HG03139 (cell line): ENCODE data around the gene TEX29.

ENCODE experiments used
- ATAC-seq: cut with Tn5 transposase; IDR thresholded peaks from one replicate; pipeline ENCODE4 v1.9.1; 2021; ENCODE audit not compliant: unreplicated experiment

TEX29 gene

DNA sequence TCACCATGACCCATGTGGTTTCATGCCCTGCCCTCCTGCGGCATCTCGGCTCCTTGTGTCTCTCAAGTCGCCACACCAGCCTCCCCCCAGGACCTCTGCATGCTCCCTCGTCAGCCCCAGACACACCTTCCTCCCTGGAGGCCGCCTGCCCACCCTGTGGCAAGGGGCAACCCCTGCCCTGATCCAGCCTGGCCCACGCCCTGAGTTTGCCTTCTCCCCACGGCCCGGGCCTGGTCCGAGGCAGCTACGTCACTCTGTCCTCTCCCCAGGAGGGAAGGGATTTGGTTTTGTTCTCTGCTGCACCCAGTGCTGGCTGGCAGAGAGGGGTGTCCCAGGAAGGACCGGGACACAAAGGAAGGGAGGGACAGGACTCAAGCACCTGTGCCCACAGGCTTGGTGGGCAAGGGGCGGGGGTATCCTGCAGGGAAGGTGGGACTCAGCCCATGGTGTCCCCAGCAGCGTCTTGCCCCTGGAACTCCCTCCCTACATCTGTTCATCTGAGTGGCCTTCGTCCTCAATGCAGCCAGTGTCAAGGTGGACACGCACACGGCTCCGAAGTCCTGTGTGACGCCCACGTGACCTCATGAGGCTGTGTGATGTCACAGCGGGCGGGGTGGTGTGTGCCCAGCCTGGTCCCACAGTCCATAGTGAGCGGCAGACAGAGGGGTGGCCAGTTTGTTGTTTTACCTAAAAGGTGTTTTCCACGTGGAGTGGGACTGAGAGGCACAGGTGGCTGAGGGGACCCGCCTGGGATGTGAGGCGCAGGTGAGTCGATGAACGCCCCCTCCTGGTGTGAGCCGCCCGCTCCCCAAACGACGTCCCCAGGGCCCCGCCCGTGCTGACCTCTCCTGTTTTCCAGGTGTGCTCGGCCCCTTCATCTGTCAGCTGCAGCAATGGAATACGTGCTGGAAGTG lies at the start of gene TEX29:
Gene TEX29, plus strand, starts transcription at position 645 of the 914 bp plus-strand sequence. Its CDS starts 249 bp downstream, at position 894.
- no peak for ATAC-seq

DNA sequence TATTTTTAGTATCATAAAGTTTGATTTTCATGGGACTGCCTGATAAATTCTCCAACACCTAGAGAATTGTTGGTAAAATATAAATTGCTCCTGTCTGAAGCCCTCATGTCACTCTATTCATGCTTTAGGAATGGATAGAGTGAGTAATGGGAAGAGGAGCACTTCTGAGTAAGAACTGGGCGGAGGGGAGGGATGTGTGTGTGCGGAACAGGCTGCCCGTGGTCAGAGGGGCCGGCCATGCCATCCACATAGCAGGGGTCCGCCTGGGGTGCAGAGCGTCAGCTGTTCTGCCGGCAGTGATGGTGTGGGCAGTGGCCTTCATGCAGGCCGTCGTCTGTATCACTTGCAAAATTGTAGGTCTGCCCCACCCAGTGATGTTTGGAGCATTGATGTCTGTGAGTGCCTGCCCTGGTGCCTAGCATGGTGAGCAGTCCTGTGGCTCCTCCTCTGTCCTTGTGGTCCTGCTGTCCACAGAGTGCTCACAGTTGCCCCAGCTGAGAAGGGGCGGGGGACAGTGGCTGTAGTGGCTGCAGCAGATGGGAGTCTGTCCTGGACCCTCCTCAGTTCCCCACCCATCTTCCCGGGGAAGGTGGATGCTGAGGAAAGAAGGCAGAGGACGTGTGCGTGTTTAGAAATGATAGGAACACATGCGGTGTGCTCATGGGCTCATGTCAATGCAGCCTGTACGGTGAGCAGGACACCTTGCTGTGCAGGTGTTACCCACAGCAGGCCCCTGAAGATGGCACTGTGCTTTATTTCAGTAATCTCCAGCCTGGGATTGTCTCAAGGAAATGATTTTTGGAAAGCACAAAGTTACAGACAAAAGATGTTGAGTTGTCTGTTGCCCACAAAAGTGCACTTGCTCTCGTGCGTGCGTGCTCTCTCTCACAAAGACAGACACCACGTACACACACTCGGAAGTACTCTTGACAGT lies 49.4 kb upstream of the TEX29 start:
- ATAC-seq, result no peak

DNA sequence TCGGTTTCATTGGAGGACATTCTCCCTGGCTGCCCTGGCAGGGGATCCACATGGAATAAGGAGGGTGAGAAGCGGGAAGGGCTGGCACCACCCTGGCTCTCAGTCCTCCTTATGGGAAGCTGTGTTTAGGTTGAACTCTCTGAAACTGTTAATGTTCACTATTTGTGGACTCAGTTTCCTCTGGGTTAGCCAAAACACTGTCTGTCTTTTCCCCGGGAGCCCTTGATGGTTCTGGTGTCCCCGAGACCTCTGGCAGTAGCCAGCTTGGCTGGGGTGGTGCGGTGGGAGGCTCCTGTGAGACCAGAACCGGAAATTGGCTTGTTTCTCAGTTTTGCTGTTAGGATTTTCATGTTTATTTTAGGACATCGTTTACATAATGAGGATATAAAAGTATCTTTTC lies 48.3 kb upstream of the TEX29 start:
- no peak for ATAC-seq

DNA sequence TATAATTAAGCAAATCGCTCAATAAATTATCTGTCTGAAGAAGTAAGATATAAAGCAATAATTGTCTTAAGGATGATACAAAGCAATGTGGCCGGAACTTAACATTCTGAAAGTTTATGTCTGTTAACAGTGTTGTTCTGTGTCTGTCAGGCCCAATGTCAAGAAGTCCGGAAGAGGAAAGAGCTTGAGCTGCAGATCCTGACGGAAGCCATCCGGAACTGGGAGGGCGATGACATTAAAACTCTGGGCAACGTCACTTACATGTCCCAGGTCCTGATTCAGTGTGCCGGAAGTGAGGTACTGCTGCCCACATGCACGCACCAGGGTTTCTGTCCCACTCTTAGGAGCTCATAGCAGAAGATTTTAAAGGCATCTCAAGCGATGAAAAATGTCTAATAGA lies 45.1 kb upstream of the TEX29 start:
- ATAC-seq, result no peak

DNA sequence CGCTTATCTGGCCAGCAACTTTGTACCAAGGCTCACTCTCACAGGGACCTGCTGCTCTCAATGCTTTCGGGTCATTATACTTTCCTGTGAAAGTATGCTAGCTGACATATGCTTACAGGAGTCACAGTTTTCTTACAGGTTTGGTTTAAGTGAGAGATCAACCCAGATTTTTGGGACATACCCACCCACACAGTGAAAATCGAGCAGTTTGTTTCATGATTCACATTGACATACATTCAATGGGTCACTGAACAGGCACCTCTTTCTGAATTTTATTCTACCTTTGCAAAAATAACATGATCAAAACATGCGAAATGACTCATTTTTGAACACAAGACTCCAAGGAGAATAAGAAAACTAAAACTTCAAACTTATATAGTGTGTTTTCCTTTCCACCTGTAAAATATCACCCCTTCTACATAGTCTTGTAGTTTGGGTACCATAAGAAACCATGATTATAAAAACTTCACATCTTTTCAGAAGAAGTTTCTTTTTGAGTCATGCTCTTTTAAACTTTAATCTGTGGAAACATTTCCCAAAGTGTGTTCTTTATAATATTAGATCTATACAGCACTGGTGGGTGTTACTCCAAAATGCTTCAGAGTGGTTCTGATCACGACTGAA lies 44.3 kb upstream of the TEX29 start:
- no peak for ATAC-seq

DNA sequence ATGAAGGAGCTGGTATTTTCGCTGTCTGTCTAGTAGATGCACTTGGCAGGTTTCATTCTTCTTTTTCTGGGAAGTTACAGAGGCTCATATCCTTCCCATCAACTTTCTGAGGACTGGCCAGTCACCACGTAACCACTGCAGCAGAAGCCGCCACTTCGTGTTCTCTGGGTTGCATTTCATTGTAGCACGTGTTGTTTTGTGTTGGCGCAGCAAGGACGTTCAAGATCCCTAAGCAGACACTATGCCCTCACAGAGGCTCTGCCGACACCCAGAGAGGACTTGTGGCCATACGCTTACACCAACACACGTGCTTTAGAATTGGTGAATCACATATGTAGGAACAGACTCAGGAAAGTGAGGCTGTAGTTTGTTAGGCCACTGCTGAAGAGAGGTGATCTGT lies 42.2 kb upstream of the TEX29 start:
- ATAC-seq, result no peak

DNA sequence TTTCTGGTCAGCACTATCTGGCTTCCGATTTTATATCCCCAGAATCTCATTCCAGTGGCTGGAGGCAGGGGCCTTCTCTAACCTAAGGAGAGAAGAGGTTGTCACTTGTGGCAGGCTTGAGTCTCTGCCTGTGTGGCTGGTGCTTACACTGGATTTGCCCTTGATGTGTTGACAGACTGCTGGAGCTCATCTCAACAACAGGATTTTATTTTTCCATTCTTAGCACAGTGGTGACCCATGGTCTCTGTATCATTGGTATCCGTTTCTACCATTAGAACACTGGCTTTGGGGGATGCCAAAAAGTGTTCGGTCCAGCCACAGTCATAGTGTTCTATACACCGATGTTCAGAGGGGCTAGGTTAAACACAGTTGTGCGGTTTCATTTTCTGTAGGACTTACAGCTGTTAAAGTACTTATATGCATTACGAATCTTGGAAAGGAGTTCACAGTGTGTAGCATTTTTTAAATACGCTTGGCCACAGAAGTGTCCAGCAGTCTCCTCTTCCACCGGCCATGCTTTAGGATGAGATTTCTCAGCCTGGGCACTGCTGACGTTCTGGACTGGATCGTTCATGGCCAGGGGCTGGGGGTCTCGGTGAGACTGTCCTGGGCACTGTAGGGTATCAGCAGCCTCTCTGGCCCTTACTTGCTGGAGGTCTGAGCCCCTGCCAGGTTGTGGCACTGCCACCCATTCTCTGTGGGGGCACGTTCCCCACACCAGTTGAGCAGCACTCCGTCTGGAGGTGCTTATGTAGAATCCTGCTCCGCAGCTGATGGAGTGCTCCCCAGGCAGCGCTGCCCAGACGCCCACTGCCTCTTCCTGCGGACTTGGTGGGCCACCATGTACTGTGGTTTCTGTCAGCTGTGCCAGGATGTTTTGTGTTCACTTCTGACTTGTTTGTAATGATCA lies 41.4 kb upstream of the TEX29 start:
- no peak for ATAC-seq

DNA sequence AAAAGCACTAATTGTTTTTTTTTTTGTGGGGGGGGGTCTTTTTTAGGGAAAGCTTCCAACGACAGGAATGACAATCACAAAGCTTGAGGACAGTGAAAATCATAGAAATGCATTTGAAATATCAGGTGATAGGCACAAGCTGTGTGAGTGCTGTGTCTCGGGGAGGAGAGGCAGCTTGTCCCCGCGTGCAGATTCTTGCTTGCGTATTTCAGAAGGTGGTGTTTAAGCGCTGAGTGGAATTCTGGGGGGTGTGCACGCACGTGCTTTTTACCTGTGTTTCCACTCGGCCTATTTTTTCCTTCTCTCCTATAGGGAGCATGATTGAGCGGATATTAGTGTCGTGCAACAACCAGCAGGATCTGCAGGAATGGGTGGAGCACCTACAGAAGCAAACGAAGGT lies 40.2 kb upstream of the TEX29 start:
- ATAC-seq, result no peak

DNA sequence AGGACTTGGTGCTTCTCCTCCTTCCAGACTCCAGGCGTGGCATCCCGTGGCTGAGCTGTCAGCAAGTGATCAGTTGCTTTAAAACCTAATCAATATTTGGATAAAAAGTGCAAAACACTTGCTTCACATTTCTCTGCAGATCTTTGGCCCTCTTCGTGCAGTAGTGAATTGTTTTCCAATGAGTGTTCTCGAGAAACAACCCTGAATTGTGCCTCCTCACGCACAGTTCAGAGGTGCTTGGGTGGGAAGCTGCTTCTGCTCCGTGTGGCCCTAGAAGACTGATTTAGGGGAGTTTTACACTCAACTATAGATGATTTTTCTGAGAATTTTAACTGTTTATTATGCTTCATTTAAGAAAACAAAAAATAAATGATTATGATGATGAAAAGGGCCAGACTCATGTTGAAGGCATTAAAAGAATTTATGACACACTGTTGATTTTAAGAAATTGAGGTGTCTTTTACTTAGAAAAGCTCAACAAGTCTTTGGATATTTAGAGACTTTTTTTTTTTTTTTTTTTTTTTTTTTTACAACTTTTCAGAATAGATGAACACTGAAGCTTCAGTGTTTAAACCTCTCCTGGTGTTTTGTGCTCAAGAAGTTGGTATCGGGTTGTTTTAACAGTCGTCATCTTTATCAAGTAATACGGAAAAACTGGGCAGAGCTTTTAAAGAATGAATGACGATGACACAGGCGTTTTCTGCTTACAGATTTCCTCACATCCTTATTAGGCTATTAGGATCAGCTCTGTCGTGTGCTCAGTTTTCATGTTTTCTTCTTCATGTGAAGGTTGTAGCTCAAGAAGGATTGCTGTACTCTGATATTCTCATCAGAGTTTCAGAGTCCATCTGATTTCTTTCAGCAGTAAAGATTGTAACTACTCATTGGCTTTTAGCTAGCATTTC lies 39.5 kb upstream of the TEX29 start:
- no peak for ATAC-seq

DNA sequence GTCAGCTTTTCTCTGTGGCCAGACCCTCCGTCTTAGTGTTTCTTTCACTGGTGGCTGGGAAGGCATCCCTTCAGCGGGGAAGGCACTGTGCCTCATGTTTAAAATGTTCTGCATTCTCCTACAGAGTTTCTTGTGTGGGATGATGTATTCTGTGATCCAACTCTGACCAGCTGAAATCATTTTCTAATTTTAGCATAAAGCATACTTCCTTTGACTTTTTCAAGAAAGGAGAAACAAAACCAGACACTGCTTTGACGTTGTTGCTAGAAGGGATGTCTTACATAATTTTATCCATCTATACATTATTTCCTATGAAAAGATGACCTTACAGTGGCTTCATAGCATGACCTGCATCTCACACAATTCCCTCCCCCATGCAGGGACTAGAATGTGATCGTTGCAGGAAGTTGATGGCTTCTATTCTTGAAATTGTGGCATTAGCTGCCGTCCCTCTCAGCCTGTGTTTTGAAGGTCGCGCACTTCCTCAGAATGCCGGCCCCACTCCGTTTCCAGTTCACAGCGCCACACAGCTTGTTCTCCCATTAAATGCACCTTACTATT lies 38.6 kb upstream of the TEX29 start:
- ATAC-seq, result no peak

DNA sequence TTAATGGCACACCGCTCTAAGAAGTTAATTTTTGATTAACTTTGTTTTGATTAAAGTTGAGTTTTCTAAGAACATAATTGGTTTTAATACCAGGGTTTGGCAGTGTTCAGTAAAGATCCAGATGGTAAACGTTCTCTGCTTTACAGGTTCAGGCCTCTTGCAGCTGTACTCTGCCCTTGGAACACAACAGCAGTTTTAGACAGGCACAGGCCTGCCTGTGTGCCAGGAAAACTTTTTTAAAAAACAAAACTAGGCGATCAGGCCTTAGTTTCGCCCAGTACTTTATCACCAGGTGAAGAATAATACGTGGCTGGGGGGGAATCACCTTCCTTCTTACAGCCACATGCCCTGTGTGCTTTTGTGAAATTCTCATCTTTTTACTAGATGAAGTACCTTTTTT lies 38.0 kb upstream of the TEX29 start:
- ATAC-seq, result no peak

DNA sequence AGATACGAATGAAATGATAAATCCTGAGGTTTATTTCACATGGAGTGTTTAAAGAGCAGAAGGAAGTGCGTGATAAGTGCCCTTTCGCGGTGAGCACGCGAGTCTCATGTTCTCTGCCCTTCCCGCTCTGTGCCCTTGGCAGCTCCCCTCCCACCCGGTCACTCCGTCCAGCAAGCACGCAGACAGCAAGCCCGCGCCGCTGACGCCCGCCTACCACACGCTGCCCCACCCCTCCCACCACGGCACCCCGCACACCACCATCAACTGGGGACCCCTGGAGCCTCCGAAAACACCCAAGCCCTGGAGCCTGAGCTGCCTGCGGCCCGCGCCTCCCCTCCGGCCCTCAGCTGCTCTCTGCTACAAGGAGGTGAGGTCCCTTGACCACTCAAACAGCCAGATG lies 37.4 kb upstream of the TEX29 start:
- ATAC-seq, result no peak

DNA sequence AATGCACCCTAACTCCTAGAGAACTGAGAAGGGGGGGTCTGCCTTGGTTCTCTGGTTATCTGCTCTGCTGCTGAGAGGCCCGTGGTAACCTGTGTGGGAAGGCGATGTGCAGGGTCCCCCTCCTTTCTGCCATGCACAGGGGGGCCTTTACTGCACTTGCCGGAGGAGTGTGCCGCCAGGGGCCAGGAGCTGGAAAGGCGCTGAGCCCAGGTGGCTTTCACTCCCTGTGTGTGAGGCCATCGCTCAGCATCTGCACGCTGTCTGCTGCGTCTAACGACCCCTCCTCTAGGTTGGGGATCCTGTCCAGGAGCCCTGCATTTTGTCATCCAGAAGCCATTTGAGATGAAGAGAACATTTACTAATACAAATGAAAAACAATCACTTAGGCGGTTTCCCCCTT lies 37.0 kb upstream of the TEX29 start:
- ATAC-seq, result no peak

DNA sequence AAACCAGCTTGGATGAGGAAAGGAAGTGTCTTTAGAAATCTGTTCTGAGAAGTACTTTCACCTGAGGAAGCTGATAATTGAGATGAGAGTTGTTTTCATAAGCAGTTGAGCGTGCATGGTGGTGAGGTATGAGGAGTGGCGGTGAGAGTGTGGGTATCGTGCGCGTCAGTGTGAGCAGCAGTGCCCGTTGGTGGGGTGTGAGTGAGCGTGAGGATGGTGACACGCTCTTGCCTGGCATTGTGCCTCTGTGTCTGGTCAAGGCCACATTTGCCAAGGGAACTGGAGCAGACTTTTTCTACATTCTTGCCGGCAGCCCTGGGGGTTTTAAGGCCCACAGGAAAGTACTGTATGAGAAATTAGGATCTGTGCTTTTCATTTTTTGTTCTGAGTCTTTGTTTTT lies 36.5 kb upstream of the TEX29 start:
- ATAC-seq, result no peak

DNA sequence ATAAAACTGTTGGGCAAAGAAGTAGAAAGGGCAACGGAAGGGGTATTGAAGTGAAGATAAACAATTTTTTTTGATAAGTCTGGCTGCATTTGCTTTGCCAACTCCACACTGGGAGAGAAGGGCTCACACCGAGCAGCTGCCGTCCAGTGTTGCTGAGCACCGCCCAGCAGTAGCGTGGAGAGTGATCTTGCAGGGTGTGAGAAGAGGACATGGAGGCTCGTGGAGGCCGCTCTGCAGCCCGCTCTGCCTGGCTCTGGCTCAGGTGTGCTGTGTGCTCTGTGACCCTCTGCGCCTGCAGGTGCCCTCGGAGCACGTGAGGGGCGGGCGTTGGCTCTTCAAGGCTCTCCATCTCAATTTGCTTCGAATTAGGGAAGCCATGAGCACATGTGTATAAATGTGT lies 35.9 kb upstream of the TEX29 start:
- ATAC-seq, result no peak

DNA sequence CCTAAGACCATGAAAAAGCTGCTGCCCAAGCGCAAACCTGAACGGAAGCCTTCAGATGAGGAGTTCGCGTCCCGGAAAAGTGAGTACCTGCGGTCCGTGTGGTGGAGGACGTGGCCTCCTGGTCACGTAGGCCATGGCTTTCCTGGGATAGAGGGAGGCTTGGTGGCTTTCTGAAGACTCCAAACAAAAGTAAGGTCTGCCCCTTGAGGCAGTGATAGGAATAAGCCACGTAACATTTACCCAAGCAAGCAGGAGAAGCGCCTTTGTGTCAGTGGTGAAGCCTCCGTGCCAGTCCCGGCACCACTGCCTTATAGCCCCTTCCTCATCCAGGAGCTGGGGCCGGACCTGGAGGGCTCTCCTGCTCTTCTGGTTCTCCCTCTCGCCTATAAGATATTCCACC lies 34.3 kb upstream of the TEX29 start:
- ATAC-seq, result no peak

DNA sequence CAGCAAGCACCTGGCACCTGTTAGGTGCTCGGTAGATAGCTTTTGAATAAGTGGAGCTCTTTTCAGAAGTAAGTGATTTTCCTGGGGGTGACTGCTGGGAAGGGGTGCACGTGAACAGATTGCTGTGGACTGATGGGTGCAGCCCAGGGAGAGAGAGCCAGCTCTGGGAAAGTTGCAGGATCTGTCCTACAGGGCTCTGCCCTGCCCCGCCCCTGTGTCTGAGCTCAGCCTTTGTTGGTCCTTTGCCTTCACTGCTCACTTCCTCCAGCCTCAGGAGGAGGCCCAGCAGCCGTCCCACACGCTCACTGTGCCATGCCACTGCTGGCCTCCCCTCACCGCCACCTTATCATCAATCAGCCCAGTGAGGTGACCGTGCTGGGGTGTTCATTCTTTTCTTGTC lies 33.7 kb upstream of the TEX29 start:
- no peak for ATAC-seq

DNA sequence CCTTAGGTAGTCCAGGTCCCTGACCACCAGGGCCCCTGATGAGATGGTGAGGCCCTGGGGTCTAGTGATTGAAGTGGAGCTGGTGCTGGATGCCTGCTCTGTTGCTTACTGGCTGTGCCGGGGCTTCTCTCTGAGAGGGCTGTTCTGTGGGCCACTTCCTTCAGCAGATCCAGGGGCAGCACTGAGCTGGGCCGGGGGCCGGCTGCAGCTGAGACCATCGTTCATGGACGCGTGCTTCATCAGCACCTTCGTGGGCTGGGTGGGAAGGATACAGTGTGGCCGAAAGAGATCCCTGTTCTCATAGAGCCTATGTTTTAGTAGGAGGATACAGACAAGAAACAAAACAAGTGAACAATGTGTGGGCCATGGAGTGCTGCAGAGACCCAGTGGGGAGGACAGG lies 33.2 kb upstream of the TEX29 start:
- ATAC-seq, result no peak

DNA sequence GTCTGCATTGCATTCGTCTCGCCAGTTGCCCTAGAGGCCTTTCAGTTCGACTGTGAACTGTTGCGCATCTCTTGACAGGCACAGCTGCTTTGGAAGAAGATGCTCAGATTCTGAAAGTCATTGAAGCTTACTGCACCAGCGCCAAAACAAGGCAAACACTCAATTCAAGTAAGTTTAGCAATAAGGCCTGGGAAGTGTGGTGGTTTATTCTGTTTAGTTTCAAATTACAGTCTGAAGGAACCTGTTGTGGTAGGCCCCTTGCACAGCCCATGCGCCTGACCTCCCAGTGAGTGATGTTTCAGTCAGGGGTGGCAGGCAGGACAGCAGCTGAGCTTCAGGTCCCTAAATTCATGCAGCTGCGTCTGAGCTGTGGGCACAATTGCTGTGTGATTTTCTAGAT lies 32.2 kb upstream of the TEX29 start:
- ATAC-seq, result no peak
